A673 (cell line): Measurements from ENCODE around the gene PIMREG.

Experiments used
- CTCF ChIP-seq: fragments of 300-800, 200-600 bp; sonication (generic); conservative IDR thresholded peaks from 2 replicates; pipeline ENCODE4 v1.5.1; 2017; ENCODE audit warnings: low read depth, mild to moderate bottlenecking, antibody characterized with exemption, low read length, moderate library complexity, mixed read lengths
- EZH2 ChIP-seq: fragments of 200-600 bp; sonication (generic); IDR thresholded peaks from 2 replicates; pipeline ENCODE4 v1.6.1; 2017; ENCODE audit warnings: borderline replicate concordance, low read depth, mild to moderate bottlenecking, mixed read lengths, antibody characterized with exemption, low read length; ENCODE audit not compliant: poor library complexity, severe bottlenecking

GRCh38 chr17:6464446-6465041, 20.3 kb downstream of the PIMREG start:
- no peak for TF ChIP-seq CTCF
- no peak for TF ChIP-seq EZH2
